ENCODE measurements around the gene TRAPPC11. TPM values are rescaled to one million over a fixed set of nuclear protein-coding genes. Genes with fewer than 3 reads are reported as not detected.

The TRAPPC11 gene
- total RNA-seq, 1 experiment from 2014 or later: 29.1 TPM

GRCh38 chr4:183670960-183671555 lies 12.0 kb downstream of the TRAPPC11 start:
- TF ChIP-seq EZH2 (IDR thresholded peaks at IDR 0.05; ENCODE audit: borderline replicate concordance, low read depth, low read length, poor library complexity, severe bottlenecking) (no peak), CTCF (conservative IDR thresholded peaks at IDR 0.05; ENCODE audit: low read depth, low read length) (no peak)
- Histone ChIP-seq H3K27ac (ENCODE audit: low read depth, low read length, poor library complexity, severe bottlenecking) (no peak overlapping the region), H3K4me1 (ENCODE audit: insufficient read depth, low read length, poor library complexity, severe bottlenecking) (no peaks in the 10 kb centered on the region), H3K4me3 (ENCODE audit: low read depth, low read length, poor library complexity, severe bottlenecking) (no peak overlapping the region), H3K36me3 (ENCODE audit: insufficient read depth, low read length, poor library complexity, severe bottlenecking) (peaks cover 45% of the 10 kb centered on the region), H3K27me3 (replicated peaks; ENCODE audit: insufficient read depth, low read depth, low read length, poor library complexity) (no peaks in the 10 kb centered on the region), H3K9me3 (ENCODE audit: low read depth, low read length, poor library complexity, severe bottlenecking) (no peaks in the 10 kb centered on the region)
- CTCF ChIA-PET: no interaction called here
- POLR2A ChIA-PET (ENCODE audit: low non-redundant PET): interaction anchor here (0.7 kb wide), 1 partner anchor 1222 kb away, joined by 3 read pairs; no protein-coding TSS in a partner anchor
- BruUV-seq (replicated peaks): no TSS peak
- DNase-seq (ENCODE audit: low spot score): no peak
- intact Hi-C loops (cut with micrococcal nuclease; ENCODE audit: unreplicated experiment): no loop called here

GRCh38 chr4:183674153-183674552 lies 15.1 kb downstream of the TRAPPC11 start:
- Histone ChIP-seq H3K27me3 (replicated peaks; ENCODE audit: insufficient read depth, low read depth, low read length, poor library complexity) (no peaks in the 10 kb centered on the region), H3K9me3 (ENCODE audit: low read depth, low read length, poor library complexity, severe bottlenecking) (no peaks in the 10 kb centered on the region), H3K4me1 (ENCODE audit: insufficient read depth, low read length, poor library complexity, severe bottlenecking) (no peaks in the 10 kb centered on the region), H3K4me3 (ENCODE audit: low read depth, low read length, poor library complexity, severe bottlenecking) (no peak overlapping the region), H3K27ac (ENCODE audit: low read depth, low read length, poor library complexity, severe bottlenecking) (no peak overlapping the region), H3K36me3 (ENCODE audit: insufficient read depth, low read length, poor library complexity, severe bottlenecking) (peaks cover 24% of the 10 kb centered on the region)
- intact Hi-C loops (cut with micrococcal nuclease; ENCODE audit: unreplicated experiment): no loop called here
- DNase-seq (ENCODE audit: low spot score): no peak
- no peak for TF ChIP-seq EZH2 (IDR thresholded peaks at IDR 0.05; ENCODE audit: borderline replicate concordance, low read depth, low read length, poor library complexity, severe bottlenecking)
- TF ChIP-seq CTCF (conservative IDR thresholded peaks at IDR 0.05; ENCODE audit: low read depth, low read length): no peak
- CTCF ChIA-PET: no interaction called here
- POLR2A ChIA-PET (ENCODE audit: low non-redundant PET): no interaction called here
- BruUV-seq (replicated peaks): no TSS peak

- TF ChIP-seq EZH2 (IDR thresholded peaks at IDR 0.05; ENCODE audit: borderline replicate concordance, low read depth, low read length, poor library complexity, severe bottlenecking) (no peak), CTCF (conservative IDR thresholded peaks at IDR 0.05; ENCODE audit: low read depth, low read length) (no peak)
- Histone ChIP-seq H3K4me3 (ENCODE audit: low read depth, low read length, poor library complexity, severe bottlenecking) (no peak overlapping the region), H3K27me3 (replicated peaks; ENCODE audit: insufficient read depth, low read depth, low read length, poor library complexity) (no peaks in the 10 kb centered on the region), H3K9me3 (ENCODE audit: low read depth, low read length, poor library complexity, severe bottlenecking) (no peaks in the 10 kb centered on the region), H3K4me1 (ENCODE audit: insufficient read depth, low read length, poor library complexity, severe bottlenecking) (no peaks in the 10 kb centered on the region), H3K36me3 (ENCODE audit: insufficient read depth, low read length, poor library complexity, severe bottlenecking) (peaks cover 25% of the 10 kb centered on the region), H3K27ac (ENCODE audit: low read depth, low read length, poor library complexity, severe bottlenecking) (no peak overlapping the region)
- CTCF ChIA-PET: no interaction called here
- no TSS peak for BruUV-seq (replicated peaks)
- DNase-seq (ENCODE audit: low spot score): no peak
- intact Hi-C loops (cut with micrococcal nuclease; ENCODE audit: unreplicated experiment): no loop called here
- POLR2A ChIA-PET (ENCODE audit: low non-redundant PET): no interaction called here
Observed at GRCh38 chr4:183675625-183676024, 16.5 kb downstream of the TRAPPC11 start.

All from A673 (cell line).